ENCODE results near the gene ARHGAP21.
"Not testable (repeated sequence)": the region's sequence is repeated elsewhere in the genome, so short reads cannot be mapped to it uniquely, and the experiment has no call there.

The ARHGAP21 gene

DNA sequence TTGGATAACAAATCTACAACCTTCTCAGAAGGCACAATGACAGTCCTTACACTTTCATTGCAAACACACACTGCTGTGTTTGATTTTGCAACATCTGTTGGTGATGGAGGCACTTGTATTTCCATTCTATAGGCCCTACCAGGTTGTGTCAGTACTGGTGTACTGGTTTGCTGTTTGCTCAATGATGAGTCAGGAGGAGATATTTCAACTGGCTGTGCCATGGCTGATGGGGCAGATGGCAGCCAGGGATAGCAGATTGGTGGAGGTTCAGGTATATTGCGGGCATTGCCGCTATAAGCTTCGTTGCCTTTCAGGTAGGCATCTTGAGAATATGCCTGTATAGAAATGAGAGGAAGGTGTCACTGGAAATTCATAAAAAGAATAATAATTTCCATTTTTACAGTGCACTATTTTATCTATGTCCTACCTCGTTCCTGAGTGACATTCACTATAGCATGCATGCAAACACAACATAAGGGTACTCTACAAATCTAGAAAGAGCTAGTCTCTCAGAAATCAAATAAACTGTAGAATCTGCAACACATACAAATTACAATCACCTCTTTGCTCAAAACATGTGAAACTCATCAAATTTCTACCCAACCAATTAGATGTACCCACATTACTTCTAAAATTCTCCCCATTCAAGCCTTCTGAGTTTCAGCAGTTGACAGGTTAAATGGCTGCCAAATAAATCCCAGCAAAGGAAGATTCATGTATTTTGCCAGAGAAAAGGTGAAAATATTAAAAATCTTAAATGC lies 102.5 kb downstream of the ARHGAP21 start:
- not testable (repeated sequence) for DNase-seq

DNA sequence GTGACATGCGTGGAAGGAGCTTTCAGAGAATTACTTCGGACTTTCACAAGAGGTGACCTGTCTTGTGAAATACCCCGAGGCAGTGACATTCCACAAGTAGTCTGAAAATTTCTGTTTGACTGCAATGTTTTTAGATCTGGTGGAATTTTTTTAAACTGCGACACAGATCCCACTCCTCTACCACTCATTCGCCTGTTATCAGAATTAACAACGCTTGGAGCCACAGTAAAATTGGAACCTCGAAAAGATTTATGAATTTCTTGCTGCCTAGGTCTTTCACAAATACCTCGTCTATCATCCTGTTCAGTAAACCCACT lies 103.7 kb downstream of the ARHGAP21 start:
- not testable (repeated sequence) for DNase-seq

DNA sequence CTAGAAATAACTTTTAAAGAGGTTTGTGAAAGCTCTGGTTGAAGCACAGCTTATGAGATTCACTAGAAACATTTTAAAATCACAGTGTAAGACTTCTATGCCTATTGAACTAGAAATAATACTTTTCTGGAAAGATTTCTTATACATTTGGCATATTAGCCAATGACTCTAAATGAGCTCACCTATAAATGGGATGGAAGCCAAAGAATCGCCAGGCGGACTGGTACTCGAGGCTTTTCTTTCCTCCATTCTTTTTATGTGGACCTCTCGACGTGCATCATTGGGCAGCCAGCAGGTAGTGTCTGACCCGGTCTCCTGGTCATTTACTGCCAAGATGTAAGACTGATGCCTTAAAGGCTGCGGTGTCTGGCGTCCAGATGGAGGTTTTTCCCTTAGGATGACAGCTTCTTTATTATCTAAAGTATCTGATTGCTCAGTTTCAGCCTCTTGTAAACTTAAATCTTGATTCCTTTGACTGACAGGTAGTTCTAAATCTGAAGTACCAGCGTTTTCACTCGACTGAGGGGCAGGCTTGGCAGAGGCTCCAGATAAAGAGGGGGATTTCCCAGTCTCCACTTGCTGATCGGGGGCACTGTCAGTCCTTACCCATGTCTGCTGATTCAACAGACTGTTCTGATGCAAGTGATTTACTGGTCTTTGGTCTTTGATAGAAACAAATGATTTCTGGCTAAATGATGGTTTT lies 104.2 kb downstream of the ARHGAP21 start:
- DNase-seq, result not testable (repeated sequence)

DNA sequence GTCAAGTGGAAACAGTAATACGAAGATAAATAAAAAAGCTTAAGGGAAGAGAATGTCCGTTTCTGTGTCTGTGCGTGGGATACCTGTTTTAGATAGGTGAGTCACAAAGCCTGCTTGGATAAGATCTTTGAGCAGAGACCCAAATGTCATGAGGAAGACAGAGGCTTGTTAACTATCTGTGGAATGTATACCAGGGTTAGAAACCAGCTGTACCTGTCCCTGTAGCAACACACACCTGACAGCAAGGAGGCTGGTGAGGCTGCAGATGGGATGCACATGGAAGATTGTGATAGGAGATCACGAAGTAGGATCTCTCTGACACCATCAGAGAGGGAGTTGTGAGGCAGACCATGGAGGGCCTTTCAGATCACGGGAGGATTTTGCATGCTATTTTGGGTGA lies 105.3 kb downstream of the ARHGAP21 start:
- no peak for DNase-seq

DNA sequence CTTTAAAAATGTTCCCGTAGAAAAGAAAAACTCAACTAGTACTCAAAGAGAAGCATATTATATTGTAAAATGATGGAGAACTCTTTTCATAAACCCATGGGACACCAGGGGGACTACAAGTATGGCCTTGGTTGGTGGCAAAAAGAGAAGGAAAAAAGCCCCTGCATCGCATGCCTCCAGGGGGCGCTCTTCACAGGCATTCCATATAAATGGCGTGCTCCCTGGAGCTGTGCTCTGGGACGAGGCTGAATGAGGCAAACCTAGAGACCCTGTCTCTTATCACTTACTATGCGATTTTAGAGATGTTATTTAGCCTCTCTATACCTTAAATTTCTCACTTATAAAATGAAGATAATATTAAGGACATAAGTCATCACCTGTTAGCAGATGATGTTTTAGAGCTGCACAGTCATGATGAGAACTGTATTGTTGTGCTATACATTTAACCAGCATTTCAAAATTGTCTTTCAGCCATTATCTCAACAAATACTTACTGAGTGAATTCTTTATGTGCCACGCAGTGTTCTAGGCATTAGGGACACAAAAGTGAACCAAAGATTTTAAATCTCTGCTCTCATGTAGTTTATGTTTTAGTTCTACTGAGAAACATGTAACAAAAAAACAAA lies 105.8 kb downstream of the ARHGAP21 start:
- no peak for DNase-seq

DNA sequence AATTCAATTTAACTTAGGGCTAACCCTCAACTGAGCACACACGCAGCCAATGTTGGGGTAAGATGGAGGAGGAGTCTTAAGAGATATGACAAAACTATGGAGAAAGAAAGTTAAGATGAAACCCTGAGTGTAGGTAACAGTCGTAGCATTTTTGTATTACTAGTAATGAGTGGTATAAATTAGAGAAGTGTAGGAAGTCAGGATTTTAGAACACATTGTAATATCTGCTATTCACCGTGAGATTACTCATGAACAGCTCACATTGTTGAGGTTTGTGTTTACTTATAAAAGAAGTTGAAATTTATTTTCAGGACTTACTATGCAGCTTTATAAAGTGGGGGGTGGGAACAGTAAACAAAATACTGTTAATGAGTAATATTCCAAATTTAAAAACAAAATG lies 107.2 kb downstream of the ARHGAP21 start:
- DNase-seq, result no peak

DNA sequence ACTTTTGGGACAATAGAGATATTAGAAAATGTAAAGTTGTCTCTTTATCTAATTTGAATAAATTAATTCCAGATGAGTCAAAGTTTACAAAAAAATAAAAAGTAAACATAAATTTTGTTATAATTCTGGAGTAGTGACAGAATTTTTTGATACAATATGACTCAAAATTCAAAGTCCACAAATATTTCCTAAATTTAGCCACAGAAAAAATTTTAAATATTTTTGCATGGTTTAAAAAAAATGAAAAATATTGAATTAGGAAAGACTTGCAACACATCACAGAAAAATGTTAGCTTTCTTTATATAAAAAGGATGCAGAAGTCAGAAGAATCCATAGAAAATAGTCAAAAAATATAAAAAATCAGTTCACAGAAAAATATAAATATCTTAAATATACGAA lies 117.7 kb downstream of the ARHGAP21 start:
- no peak for DNase-seq

DNA sequence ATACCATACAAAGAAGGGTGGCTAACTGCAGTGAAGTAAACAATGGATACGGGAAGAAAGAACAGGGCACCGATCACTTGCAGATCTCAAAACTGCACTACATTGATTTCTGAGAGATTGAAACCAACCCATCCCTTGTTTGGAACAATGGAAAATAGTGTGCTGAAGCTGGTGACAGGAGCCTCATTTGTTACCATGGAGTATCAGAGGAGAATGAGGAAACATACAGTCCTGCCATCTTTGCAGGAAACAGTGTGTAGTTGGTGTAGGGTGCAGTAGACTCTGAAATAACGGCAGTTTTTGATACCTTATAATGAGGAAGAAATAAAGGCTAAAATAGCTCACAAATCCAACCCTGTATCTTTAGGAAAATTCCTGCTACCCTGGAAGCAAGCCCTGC lies 118.5 kb downstream of the ARHGAP21 start:
- DNase-seq, result no peak

DNA sequence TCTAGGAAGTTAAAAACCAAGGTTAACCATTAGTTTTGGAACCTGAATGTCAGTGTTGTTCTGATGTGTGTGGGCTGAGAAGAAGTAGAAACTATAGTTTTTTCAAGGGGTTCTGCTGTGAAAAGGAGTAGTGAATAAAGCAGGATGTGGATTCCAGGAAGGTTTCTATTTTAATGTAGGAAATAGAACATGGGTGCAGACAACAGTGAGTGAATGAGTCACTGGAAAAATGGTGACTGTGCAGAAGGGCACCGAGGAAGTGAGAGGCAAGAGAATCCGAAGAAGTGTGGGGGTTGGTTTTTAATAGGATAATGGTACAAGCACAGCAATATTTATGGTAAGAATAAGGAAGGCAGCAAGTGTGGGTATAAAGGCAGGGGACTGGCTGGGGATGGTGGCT lies 120.4 kb downstream of the ARHGAP21 start:
- DNase-seq, result no peak

DNA sequence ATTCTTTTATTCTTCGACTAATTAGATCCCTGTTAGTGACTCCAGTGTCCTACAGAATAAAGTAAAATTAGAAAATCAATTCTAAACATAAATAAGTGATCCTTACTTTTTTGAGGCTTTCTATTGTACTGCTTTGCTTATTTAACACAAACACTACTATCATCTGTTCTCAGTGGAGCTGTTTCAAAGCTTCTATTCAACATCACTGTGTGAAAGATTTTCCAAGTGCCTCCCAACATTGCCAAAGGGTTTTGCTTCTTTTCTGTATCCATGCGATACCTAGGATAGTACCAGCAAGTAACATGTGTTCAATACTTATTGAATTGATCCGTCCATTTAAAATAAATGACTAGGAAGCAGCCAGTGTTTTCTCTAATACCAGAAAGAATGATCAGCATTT lies 125.7 kb downstream of the ARHGAP21 start:
- no peak for DNase-seq

DNA sequence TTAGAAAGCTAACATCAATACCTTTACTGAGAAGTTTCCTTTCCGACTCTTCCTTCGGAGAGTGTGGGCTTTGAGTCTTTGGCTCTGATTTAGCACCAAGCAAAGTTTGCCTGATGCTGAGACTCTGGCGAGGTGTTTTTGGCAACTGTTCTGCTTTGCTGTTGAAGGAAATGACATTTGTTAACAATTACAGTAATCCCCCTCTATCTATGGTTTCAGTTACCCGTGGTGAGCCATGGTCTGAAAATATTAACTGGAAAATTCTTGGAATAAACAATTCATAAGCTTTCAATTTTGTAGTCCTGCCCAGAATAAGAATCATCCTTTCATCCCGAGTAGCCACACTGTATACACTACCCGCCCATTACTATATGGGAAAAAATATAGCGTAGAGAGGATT lies 126.3 kb downstream of the ARHGAP21 start:
- no peak for DNase-seq

DNA sequence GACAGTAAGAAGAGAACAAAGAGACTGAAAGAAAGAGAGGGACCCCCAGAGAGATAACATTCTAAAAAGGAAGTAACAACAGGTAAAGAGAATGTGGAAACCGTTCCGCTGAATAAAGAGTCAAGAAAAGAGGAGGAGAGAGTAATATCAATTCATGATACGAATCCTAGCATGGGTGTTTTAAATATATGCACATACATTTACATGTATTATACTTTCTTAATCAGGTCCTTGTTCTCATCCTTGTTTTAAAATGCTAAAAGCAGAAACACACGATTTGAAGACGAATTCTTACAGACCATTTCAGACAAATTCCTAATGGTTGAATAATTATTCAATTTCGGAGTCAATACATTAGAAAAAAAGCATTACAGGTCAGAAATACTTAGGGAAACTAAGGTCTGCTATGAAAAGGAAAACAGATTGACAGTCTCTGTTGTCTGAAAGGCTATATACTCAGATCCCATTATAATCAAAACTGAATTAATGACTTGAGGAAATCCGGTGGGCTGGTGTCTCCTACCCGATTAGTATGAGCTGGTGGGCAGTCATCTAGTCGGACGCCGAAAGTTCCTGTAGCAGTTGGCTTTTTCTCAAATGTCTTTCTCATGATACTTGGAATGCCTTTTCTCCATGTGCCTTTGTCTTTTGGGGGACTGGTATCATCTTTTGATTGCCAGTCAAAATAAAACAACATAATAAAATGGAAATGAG lies 127.3 kb downstream of the ARHGAP21 start:
- DNase-seq, result no peak

DNA sequence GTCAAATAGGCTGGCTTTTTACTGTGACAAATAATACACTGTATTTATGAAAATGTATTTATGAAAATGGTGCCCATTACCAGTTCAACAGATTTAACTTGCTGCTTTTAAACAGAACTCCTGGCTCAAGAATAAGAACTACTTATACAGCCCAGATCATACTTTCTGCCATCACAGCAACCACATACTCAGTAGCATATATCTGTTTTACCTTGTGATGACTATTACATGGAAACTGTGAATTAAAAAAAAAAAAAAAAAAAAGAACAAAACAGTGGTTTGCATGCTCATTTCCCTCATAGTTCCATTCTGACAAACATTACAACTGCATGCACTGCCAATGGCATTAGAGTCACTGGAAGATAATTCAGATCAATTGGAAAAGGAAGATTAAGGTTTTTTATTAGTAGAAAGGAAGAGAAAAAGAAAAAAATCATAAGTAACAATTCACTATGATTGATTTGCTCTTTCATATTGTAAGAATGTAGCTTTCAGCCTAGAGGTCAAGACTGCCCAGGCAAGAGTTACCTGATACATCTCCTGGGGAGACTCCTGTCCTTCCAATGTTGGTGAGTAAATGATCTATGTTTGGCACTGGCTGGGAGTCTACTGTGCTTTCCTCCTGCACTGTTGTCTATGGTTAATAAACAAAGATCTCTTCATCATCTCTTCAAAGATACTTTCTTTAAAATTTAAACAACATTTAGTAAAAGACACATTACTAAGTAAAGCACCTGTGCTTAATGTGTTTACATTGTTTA lies 132.8 kb downstream of the ARHGAP21 start:
- DNase-seq, result no peak

DNA sequence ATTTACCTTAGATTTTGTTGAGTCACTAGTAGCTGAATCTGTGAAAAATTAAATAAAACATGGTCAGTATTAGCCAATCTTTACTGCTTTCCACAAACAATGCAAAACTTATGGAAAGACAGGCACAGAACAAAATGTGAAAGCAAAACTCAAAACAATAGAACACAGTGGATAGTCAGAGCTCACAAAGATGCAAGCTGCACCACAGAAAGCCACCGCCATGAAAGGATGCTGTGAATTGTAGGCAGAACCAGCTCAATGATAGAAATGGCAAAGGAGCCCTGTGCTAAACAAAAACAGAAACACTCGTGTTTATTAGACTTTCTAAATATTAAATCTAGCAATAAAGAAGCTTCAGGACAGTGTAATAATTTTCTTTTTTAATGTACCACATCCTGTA lies 134.4 kb downstream of the ARHGAP21 start:
- no peak for DNase-seq

DNA sequence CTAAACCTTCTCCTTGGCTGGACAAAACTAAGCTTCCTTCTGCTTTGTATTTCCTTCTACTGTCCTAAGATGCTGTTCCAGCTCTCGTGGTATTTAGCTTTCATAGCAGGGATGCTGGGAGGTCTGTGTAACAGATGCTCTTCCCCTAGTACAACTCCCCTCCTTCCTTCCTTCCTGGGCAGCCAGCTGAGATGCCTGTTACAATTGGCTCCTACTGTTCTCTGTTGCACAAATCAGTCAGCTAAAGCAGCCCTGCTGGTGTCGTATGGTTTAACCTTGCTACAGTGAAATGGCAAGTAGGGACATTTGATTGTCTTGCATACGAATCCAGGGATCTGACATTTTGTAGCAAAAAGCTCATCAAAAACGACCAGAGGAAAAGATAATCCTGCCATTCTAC lies 143.8 kb downstream of the ARHGAP21 start:
- no peak for DNase-seq

DNA sequence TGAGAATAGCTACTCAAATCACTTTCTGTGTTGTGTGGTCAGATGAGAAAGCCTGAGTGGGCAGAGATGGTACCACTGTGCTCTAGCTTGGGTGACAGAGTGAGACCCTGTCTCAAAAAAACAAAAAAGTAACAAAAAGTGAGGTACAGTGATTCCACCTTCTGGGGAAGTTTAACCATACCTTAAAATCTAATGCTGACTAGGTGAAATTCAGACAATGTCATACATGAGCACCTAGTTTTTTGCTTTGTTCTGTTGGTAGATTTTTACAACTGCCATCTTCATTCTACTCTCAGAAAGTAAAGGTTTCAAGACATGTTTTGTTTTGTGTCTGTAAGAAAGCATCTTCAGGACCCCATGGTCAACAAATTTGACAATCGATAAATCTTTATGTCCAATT lies 144.2 kb downstream of the ARHGAP21 start:
- DNase-seq, result no peak

DNA sequence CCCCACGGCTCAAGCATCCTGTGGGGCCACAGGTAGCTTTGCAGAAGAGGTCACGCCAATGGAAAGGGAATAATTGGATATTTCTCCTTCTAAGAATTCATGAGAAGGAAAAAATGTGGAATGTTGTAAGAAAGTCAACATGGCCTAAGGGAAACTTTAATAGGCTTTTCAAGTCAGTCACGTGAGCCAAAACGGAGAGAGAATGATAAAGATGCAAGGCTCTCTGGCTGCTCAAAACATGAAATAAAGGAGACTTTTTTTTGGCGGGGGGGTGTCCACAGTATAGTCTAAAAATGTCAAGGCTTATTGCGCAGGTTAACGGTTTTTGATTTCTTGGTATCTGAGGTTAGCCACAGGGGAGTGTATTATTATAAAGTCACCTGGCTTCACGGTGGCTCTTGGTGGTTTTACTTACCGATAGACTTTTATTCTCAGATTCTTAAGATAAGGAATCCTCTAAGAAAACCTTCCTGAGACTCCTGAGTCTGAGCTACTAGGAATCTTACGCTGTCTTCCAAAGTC lies 148.1 kb downstream of the ARHGAP21 start:
- DNase-seq, result no peak

DNA sequence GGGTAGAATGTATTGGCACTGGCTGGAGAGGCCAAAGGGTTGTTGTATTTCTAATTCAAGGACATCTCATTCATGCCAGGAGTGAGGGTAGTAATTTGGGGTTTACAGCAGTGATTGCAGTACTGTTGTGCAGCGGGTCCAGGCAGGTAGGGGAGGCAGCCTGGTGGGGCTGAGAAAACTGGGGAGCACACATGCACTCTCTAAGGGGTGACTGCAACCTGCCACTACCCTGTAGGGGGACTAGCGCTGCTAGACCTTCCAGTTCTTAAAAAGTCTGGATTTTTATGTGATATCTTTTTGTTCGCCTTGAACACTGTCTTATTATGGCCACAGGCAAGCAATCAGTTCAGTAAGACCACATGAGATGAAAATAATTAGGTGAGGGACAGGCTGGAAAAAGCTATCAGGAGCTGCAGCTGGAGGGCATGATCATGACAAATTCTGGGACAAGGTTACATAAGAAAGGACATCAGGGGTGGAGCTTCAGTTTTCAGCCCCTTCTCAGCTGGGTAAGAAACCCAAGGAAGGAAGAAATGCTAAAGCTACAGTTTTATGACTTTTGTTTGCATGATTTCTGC lies 149.0 kb downstream of the ARHGAP21 start:
- DNase-seq, result no peak

DNA sequence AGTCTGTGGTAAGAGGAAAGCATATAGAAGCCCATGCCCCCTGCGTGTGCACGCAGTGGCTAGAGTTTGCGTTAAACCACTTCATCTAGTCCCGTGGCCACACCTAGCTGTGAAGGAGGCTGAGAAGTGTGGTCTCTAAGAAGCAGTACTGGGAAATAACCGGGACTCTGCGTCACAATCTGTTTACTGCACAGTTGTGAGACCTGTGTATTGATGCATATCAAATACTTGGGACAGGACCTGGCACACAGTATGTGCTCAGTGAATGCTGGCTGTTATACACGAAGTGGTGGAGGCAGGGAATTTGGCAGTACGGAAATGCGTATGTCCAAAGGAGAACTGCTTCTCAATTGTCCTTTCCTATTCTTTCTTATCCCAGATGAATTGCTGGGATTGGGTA lies 149.5 kb downstream of the ARHGAP21 start:
- no peak for DNase-seq

DNA sequence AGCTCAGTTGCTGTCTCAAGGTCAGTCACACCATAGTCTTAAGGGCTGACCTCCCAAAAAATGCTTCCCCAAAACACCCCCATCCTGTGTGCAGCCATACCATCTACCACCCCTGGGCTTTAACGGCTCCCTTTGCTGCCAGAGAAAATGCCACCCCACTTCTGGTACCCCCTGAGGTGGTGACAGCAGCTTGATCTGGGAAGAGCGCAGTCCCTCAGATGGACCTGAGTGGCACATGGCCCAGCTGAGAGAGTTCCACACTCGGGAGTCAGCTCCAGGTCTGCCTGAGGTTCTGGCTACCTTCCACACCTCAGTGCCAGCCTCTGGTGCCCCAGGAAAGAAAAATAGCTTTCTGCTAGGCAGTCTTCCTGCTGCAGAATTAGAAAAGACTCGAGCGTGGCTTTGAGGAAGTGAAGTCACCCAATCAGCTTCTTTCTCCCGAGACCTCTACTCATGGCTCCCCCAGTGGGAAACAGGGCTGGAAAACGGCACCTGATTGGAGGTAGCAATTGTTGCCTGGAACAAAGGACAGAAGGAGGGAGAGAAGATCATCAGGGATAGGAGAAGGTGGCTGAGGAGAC lies 151.7 kb downstream of the ARHGAP21 start:
- no peak for DNase-seq

DNA sequence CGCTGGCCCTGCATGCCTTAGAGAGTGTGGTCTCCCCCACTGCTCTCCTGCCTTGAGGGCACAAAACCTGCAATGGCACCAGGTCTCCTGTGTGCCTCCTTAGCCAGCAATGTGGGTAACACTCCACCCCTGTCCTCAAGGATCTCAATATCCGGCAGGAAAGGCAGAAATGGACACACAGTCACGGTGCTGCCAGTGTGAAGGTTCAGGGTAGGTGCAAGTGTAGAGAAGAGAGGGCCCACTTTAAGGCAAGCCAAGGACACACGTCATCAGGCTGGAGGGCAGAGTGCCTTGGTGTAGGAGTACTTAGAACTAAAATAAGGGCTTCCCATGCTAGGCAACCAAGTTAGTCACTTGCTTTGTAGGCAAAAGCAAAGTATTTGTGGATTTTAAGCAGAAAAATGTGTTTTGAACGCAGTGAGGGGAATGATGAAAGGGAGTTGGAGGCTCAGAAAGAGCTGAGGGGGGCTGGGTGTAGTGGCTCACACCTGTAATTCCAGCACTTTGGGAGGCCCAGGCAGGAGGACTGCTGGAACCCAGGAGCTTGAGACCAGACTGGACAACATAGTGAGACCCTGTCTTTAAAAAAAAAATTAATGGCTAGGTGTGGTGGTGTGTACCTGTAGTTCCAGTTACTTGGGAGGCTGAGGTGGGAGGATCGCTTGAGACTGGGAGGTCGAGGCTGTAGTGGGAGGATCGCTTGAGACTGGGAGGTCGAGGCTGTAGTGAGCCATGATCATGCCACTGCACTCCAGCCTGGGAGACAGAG lies 152.8 kb downstream of the ARHGAP21 start:
- no peak for DNase-seq

Measured in NCI-H446 treated with DMSO at 0.1 percent for 48 hours (cell line).